HCT116 (cell line): Measurements from ENCODE around the gene ADGRL3. TPM values are rescaled to one million over a fixed set of nuclear protein-coding genes. Genes with fewer than 3 reads are reported as not detected.

Experiments
- ATAC-seq: fragments of 200-7000 bp; cut with Tn5 transposase; 2 replicates; pipeline ENCODE4 v1.9.1; 2020; ENCODE audit warnings: mild to moderate bottlenecking, moderate library complexity
- BruUV-seq: library from RNA; stranded (reverse); fragments of 400-500 nt; replicated peaks from 2 replicates; lab custom pipeline; 2021; lab: Mats Ljungman, UMichigan
- CTCF ChIA-PET: fragments of 300-600 bp; sonication (Branson Sonifier 250); formaldehyde crosslinking; loops from one replicate; lab custom pipeline; 2021; ENCODE audit warnings: antibody characterized with exemption; lab: Charles Lee
- POLR2A ChIA-PET: fragments of 300-600, 350-600 bp; sonication (Branson Sonifier 250); formaldehyde crosslinking; loops from one replicate; lab custom pipeline; 2021; ENCODE audit warnings: antibody characterized with exemption; lab: Charles Lee
- RAD21 ChIA-PET, 2 experiments: fragments of 300-600 bp; sonication (Branson Sonifier 250); formaldehyde crosslinking; loops; one replicate each; lab custom pipeline; 2023; ENCODE audit warnings: low total read pairs in 2 of 2; ENCODE audit not compliant: uncharacterized antibody in 2 of 2, unreplicated experiment in 2 of 2, low non-redundant PET in 1 of 2; lab: Charles Lee
- DNase-seq: peaks from one replicate; pipeline ENCODE4 v3.0.0-alpha.2; 2010; ENCODE audit warnings: low read depth, low spot score
- H2AFZ ChIP-seq: fragments of 200-600 bp; shearing (Covaris generic), sonication (generic); 2 replicates; pipeline ENCODE4 v1.6.1; 2017; ENCODE audit warnings: low read depth, mixed run types, mixed read lengths, antibody characterized with exemption, low read length; ENCODE audit not compliant: poor library complexity, severe bottlenecking
- H3K27ac ChIP-seq: 2 replicates; pipeline ENCODE4 v1.5.1; 2012; ENCODE audit warnings: low read depth, low read length
- H3K27me3 ChIP-seq: fragments of 200-600 bp; sonication (generic); 2 replicates; pipeline ENCODE4 v1.6.1; 2016; ENCODE audit warnings: mixed run types, low read length, mixed read lengths; ENCODE audit not compliant: insufficient read depth
- H3K36me3 ChIP-seq, 2 experiments: fragments of 200-500 bp in 1 of 2; fragments of 200-600 bp in 1 of 2; sonication (Bioruptor generic) in 1 of 2; sonication (generic) in 1 of 2; 2 replicates each; pipeline versions ENCODE4 v1.5.1 to v1.6.1; 2014 to 2016; ENCODE audit warnings: low read length in 2 of 2, inconsistent platforms in 1 of 2, mixed read lengths in 1 of 2, mixed run types in 1 of 2; ENCODE audit not compliant: insufficient read depth in 2 of 2, control insufficient read depth in 1 of 2
- H3K4me1 ChIP-seq, 2 experiments: fragments of 200-600 bp in 1 of 2; sonication (generic) in 1 of 2; 2 replicates each; pipeline versions ENCODE4 v1.5.1 to v1.6.1; 2012 to 2017; ENCODE audit warnings: low read length in 2 of 2, inconsistent platforms in 1 of 2, mild to moderate bottlenecking in 1 of 2, mixed read lengths in 1 of 2, mixed run types in 1 of 2, moderate library complexity in 1 of 2; ENCODE audit not compliant: insufficient read depth in 2 of 2, control insufficient read depth in 1 of 2
- H3K4me2 ChIP-seq: fragments of 200-600 bp; sonication (generic); 2 replicates; pipeline ENCODE4 v1.6.1; 2017; ENCODE audit warnings: mixed run types, low read length, mixed read lengths
- H3K4me3 ChIP-seq, 2 experiments: fragments of 200-600 bp in 1 of 2; sonication (generic) in 1 of 2; replicated peaks in 1 of 2; 2 replicates each; pipeline ENCODE4 v1.5.1; 2011 to 2016; ENCODE audit warnings: low read length in 2 of 2, control low read depth in 1 of 2, low read depth in 1 of 2, mild to moderate bottlenecking in 1 of 2, mixed read lengths in 1 of 2, mixed run types in 1 of 2
- H3K79me2 ChIP-seq: fragments of 200-600 bp; sonication (generic); 2 replicates; pipeline ENCODE4 v1.6.1; 2017; ENCODE audit warnings: mild to moderate bottlenecking, mixed run types, low read length, moderate library complexity, mixed read lengths; ENCODE audit not compliant: insufficient read depth
- H3K9ac ChIP-seq: fragments of 200-600 bp; sonication (generic); 2 replicates; pipeline ENCODE4 v1.6.1; 2016; ENCODE audit warnings: low read length, mixed read lengths
- H3K9me2 ChIP-seq: fragments of 200-600 bp; sonication (generic), shearing (Covaris generic); 2 replicates; pipeline ENCODE4 v1.6.1; 2017; ENCODE audit warnings: mixed run types, mild to moderate bottlenecking, moderate library complexity; ENCODE audit not compliant: insufficient read depth
- H3K9me3 ChIP-seq, 2 experiments: fragments of 200-500 bp in 1 of 2; fragments of 200-600 bp in 1 of 2; sonication (Bioruptor generic) in 1 of 2; sonication (generic) in 1 of 2; 2 replicates each; pipeline ENCODE4 v1.6.1; 2014 to 2017; ENCODE audit warnings: low read length in 2 of 2, mixed read lengths in 2 of 2, inconsistent platforms in 1 of 2, low read depth in 1 of 2, mild to moderate bottlenecking in 1 of 2, mixed run types in 1 of 2, moderate library complexity in 1 of 2; ENCODE audit not compliant: control insufficient read depth in 1 of 2, insufficient read depth in 1 of 2
- H4K20me1 ChIP-seq: fragments of 200-600 bp; sonication (generic), shearing (Covaris generic); 2 replicates; pipeline ENCODE4 v1.6.1; 2017; ENCODE audit warnings: mixed run types, mild to moderate bottlenecking, moderate library complexity; ENCODE audit not compliant: insufficient read depth
- CEBPB ChIP-seq: IDR thresholded peaks from 2 replicates; pipeline ENCODE4 v1.6.1; 2012; ENCODE audit warnings: low read depth
- ELF1 ChIP-seq: IDR thresholded peaks from 2 replicates; pipeline ENCODE4 v1.6.1; 2012; ENCODE audit warnings: low read depth, borderline replicate concordance
- EZH2 ChIP-seq: fragments of 200-600 bp; sonication (generic); IDR thresholded peaks from 2 replicates; pipeline ENCODE4 v1.6.1; 2017; ENCODE audit warnings: antibody characterized with exemption, mixed run types
- FOSL1 ChIP-seq: IDR thresholded peaks from 2 replicates; pipeline ENCODE4 v1.6.1; 2012; ENCODE audit warnings: low read depth
- JUND ChIP-seq: IDR thresholded peaks from 2 replicates; pipeline ENCODE4 v1.6.1; 2012
- MAX ChIP-seq: IDR thresholded peaks from 2 replicates; pipeline ENCODE4 v1.6.1; 2012
- POLR2AphosphoS5 ChIP-seq: IDR thresholded peaks from 2 replicates; pipeline ENCODE4 v1.6.1; 2011; ENCODE audit warnings: mild to moderate bottlenecking, low read depth, low read length, moderate library complexity
- REST ChIP-seq: IDR thresholded peaks from 2 replicates; pipeline ENCODE4 v1.6.1; 2012; ENCODE audit warnings: low read depth
- YY1 ChIP-seq: IDR thresholded peaks from 2 replicates; pipeline ENCODE4 v1.6.1; 2011; ENCODE audit warnings: low read length, low read depth, moderate library complexity, mild to moderate bottlenecking; ENCODE audit not compliant: insufficient replicate concordance; ENCODE audit errors: extremely low read depth
- ZBTB33 ChIP-seq: IDR thresholded peaks from 2 replicates; pipeline ENCODE4 v1.6.1; 2011; ENCODE audit warnings: mild to moderate bottlenecking, low read length, moderate library complexity; ENCODE audit not compliant: insufficient replicate concordance; ENCODE audit errors: extremely low read depth
- ZFX ChIP-seq: fragments of 450-650 bp; IDR thresholded peaks from 2 replicates; pipeline ENCODE4 v1.6.1; 2017
- intact Hi-C: fragments of 100-400 bp; cut with micrococcal nuclease; formaldehyde crosslinking; loops from 2 replicates; pipeline ENCODE4 v1.10.0; 2022
- total RNA-seq: library from RNA; stranded (reverse); gene quantifications from one replicate; pipeline ENCODE4 v1.2.1, GENCODE V29; 2021; ENCODE audit not compliant: unreplicated experiment
- TF ChIP-seq, protein P1 (sequence below), 3 experiments: fragments of 200-600 bp in 1 of 3; sonication (generic) in 1 of 3; IDR thresholded peaks in 2 of 3; conservative IDR thresholded peaks in 1 of 3; 2 replicates each; pipeline ENCODE4 v1.5.1; 2012 to 2017; ENCODE audit warnings: low read depth in 2 of 3, low read length in 2 of 3, antibody characterized with exemption in 1 of 3, borderline replicate concordance in 1 of 3, control low read depth in 1 of 3, mild to moderate bottlenecking in 1 of 3, mixed read lengths in 1 of 3, mixed run types in 1 of 3, moderate library complexity in 1 of 3; ENCODE audit not compliant: insufficient read depth in 1 of 3

ADGRL3 gene
- total RNA-seq, 1 experiment from 2014 or later, result not detected

DNA sequence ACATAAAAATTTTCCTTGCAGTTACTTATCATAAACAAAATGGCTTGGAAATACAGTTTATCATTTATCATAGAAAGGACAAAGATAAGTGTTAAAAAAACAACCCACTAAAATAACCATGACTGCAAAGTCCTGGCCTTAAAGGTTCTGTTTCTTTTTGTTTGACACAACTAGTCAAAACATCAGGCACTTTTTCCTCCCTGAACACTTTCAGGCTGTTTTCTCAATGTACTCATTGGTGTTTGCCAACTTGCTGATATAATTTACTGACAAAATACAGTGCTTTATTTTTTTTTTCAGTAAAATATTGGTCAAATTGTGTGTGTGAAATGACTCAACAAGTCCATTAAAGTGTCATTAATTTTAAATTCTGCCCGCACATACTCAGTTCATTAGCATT, 156.6 kb downstream of the ADGRL3 start:
- ATAC-seq (no peak), DNase-seq (no peak)
- ChIA-PET CTCF (no interaction called here), RAD21 (no interaction called here), POLR2A (no interaction called here)
- BruUV-seq, result no TSS peak
- Histone ChIP-seq H3K27ac (no peak overlapping the region), H3K4me3 (no peak overlapping the region), H3K79me2 (no peaks in the 10 kb centered on the region), H3K36me3 (no peaks in the 10 kb centered on the region), H3K9ac (no peak overlapping the region), H3K27me3 (no peaks in the 10 kb centered on the region), H3K9me3 (peaks cover 11 to 12% of the 10 kb centered on the region in 2 experiments; a peak in 2 of 4 replicates), H3K9me2 (no peaks in the 10 kb centered on the region), H4K20me1 (no peaks in the 10 kb centered on the region), H3K4me1 (no peaks in the 10 kb centered on the region), H3K4me2 (no peak overlapping the region), H2AFZ (no peak overlapping the region)
- TF ChIP-seq POLR2AphosphoS5 (no peak), JUND (no peak), FOSL1 (no peak), EZH2 (no peak)
- intact Hi-C loops, result no loop called here

DNA sequence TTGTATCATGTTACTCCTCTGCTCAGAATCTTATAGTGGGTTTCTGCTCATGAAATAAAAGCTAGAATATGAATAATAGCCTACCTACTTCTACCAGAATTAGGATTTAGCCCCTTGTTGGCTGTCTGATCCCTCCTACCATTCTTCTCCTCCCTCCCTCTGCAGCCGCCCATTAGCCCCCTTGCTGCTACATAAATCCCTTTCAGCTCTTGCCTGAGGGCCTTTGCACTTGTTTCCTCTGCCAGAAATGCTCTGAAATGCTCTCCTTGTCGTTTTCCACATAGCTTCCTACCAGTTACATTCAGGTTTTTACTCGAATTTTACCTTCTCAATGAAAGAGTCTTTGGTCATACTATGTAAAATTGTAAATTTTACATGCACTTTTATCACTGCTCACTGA, 159.2 kb downstream of the ADGRL3 start:
- Histone ChIP-seq H4K20me1 (no peaks in the 10 kb centered on the region), H3K27me3 (no peaks in the 10 kb centered on the region), H3K9me2 (no peaks in the 10 kb centered on the region), H3K4me2 (no peak overlapping the region), H3K4me1 (no peaks in the 10 kb centered on the region), H3K27ac (no peak overlapping the region), H3K9ac (no peak overlapping the region), H3K79me2 (no peaks in the 10 kb centered on the region), H3K9me3 (peaks cover 8 to 12% of the 10 kb centered on the region in 2 experiments; a peak in 3 of 4 replicates), H3K36me3 (no peaks in the 10 kb centered on the region), H3K4me3 (no peak overlapping the region), H2AFZ (no peak overlapping the region)
- ChIA-PET POLR2A (no interaction called here), RAD21 (no interaction called here), CTCF (no interaction called here)
- no peak for DNase-seq
- intact Hi-C loops, result no loop called here
- BruUV-seq, result no TSS peak
- no peak for ATAC-seq
- TF ChIP-seq MAX, result no peak
- no peak for TF ChIP-seq EZH2
- TF ChIP-seq POLR2AphosphoS5, result no peak
- TF ChIP-seq ZBTB33, result no peak
- no peak for TF ChIP-seq FOSL1
- no peak for TF ChIP-seq ELF1
- no peak for TF ChIP-seq ZFX
- TF ChIP-seq JUND, result no peak
- TF ChIP-seq CEBPB, result no peak
- no peak for TF ChIP-seq YY1
- TF ChIP-seq REST, result no peak
- TF ChIP-seq, protein P1, sequence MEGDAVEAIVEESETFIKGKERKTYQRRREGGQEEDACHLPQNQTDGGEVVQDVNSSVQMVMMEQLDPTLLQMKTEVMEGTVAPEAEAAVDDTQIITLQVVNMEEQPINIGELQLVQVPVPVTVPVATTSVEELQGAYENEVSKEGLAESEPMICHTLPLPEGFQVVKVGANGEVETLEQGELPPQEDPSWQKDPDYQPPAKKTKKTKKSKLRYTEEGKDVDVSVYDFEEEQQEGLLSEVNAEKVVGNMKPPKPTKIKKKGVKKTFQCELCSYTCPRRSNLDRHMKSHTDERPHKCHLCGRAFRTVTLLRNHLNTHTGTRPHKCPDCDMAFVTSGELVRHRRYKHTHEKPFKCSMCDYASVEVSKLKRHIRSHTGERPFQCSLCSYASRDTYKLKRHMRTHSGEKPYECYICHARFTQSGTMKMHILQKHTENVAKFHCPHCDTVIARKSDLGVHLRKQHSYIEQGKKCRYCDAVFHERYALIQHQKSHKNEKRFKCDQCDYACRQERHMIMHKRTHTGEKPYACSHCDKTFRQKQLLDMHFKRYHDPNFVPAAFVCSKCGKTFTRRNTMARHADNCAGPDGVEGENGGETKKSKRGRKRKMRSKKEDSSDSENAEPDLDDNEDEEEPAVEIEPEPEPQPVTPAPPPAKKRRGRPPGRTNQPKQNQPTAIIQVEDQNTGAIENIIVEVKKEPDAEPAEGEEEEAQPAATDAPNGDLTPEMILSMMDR (IDR thresholded peaks at IDR 0.05 in 2 of 3, conservative IDR thresholded peaks at IDR 0.05 in 1 of 3; ENCODE audit: borderline replicate concordance in 1 of 3, insufficient read depth in 1 of 3, low read depth in 2 of 3, low read length in 2 of 3), result no peak
